Psoas muscle (tissue), 8 donors: ENCODE data around the gene DFFA. TPM values are rescaled to one million over a fixed set of nuclear protein-coding genes. Genes with fewer than 3 reads are reported as not detected.

Source experiments
- ATAC-seq, 4 donors: fragments of 200-7000 bp; cut with Tn5 transposase; one replicate each; pipeline ENCODE4 v1.9.1; 2020; ENCODE audit warnings: moderate library complexity in 3 of 4, mild to moderate bottlenecking in 2 of 4
- DNase-seq, 2 donors: peaks; one replicate each; pipeline ENCODE4 v3.0.0-alpha.2; 2020
- H3K27ac ChIP-seq: fragments of 200-600 bp; one replicate; pipeline ENCODE4 v1.8.0; 2022
- H3K27me3 ChIP-seq, 3 donors: fragments of 200-600 bp in 1 of 3; one replicate each; pipeline versions ENCODE4 v1.6.1 to v1.8.0; 2013 to 2022; ENCODE audit warnings: low read length in 2 of 3, mild to moderate bottlenecking in 2 of 3, moderate library complexity in 1 of 3; ENCODE audit not compliant: insufficient read depth in 3 of 3
- H3K36me3 ChIP-seq, 2 donors: fragments of 200-600 bp in 1 of 2; one replicate each; pipeline versions ENCODE4 v1.6.1 to v1.8.0; 2013 to 2022; ENCODE audit warnings: low read depth in 1 of 2, mild to moderate bottlenecking in 1 of 2, moderate library complexity in 1 of 2; ENCODE audit not compliant: insufficient read depth in 1 of 2
- H3K4me1 ChIP-seq: fragments of 200-600 bp; one replicate; pipeline ENCODE4 v1.8.0; 2022
- H3K4me3 ChIP-seq: fragments of 200-600 bp; one replicate; pipeline ENCODE4 v1.8.0; 2022; ENCODE audit warnings: mild to moderate bottlenecking
- H3K9me3 ChIP-seq: fragments of 200-600 bp; one replicate; pipeline ENCODE4 v1.8.0; 2022
- WGBS, 3 donors: extraction: QIAGEN DNeasy Blood & Tissue Kit; methylation state at CpG; one replicate each; pipeline versions ENCODE4 v1.1.6 to v1.1.7; 2013; 5-methylcytosine and 5-hydroxymethylcytosine counted together
- intact Hi-C, 2 donors: fragments of 100-400 bp; cut with DNase I; formaldehyde crosslinking; loops; one replicate each; pipeline versions ENCODE4 v1.11.0 to v1.14.2; 2022
- polyA plus RNA-seq, 3 donors: library from polyadenylated mRNA; stranded (reverse); fragments of 200-250 nt; gene quantifications; one replicate each; pipeline ENCODE4 v1.2.3, GENCODE V29; 2013
- total RNA-seq, 4 donors: library from RNA; stranded (reverse); fragmentation: NEBNext Ultra II Directional in 2 of 4; extraction: Animal tissue kit (Norgen Biotek cat#: 25700) in 2 of 4; gene quantifications; one replicate each; pipeline versions ENCODE4 v1.2.1 to v1.2.4, GENCODE V29; 2021 to 2023
- TF ChIP-seq, protein P1 (sequence below): fragments of 200-600 bp; IDR thresholded peaks from one replicate; pipeline ENCODE4 v1.8.0; 2022; ENCODE audit warnings: antibody characterized with exemption
- donor health status: healthy with polysubstance abuse.
- donor health status: DM: no; HTN: no; CAD: no; lungs with moderate emphysema.
- donor health status: Bipolar disorder and iron deficiency.
- donor health status: healthy.
- donor health status: DM: yes; HTN: yes; CAD: no.
- donor health status: DM: no; HTN: no; CAD: no.
- donor health status: DM: no; HTN: no; CAD: no.
- donor health status: DM: yes; HTN: yes; CAD: no.

The DFFA gene
- total and polyA plus RNA-seq, 7 donors: 11.5 to 26.8 (median 20.9) TPM

DNA sequence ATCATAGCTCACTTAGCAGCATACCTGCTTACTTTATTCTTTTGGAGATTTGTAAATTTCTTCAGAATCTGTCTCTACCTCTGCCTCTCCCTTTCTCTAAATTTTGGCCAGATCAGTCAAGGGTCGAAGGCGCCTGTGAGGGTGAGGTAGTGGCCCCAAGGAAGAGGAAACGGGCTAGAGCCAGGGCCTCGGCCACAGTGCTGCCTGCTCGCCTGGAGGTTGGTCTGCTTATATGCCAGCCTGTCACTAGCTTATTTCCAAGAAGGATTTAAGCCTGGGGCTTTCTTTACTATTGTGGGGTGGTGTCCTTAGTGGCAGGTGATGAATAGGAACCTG, 22.1 kb upstream of the DFFA start:
- H3K36me3 ChIP-seq: peaks cover 0 to 21% of the 10 kb centered on the region in 2 donors
- TF ChIP-seq, protein P1, sequence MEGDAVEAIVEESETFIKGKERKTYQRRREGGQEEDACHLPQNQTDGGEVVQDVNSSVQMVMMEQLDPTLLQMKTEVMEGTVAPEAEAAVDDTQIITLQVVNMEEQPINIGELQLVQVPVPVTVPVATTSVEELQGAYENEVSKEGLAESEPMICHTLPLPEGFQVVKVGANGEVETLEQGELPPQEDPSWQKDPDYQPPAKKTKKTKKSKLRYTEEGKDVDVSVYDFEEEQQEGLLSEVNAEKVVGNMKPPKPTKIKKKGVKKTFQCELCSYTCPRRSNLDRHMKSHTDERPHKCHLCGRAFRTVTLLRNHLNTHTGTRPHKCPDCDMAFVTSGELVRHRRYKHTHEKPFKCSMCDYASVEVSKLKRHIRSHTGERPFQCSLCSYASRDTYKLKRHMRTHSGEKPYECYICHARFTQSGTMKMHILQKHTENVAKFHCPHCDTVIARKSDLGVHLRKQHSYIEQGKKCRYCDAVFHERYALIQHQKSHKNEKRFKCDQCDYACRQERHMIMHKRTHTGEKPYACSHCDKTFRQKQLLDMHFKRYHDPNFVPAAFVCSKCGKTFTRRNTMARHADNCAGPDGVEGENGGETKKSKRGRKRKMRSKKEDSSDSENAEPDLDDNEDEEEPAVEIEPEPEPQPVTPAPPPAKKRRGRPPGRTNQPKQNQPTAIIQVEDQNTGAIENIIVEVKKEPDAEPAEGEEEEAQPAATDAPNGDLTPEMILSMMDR: no peak
- no peak for ATAC-seq
- DNase-seq: no peak
- no peak overlapping the region for H3K27ac ChIP-seq
- peaks cover 18% of the 10 kb centered on the region for H3K4me1 ChIP-seq
- intact Hi-C loops: loop anchor here in 1 of 2 donors (2.0 kb wide), 1 partner anchor 66 kb away; no protein-coding TSS in a partner anchor
- H3K9me3 ChIP-seq: no peaks in the 10 kb centered on the region
- no peaks in the 10 kb centered on the region for H3K27me3 ChIP-seq
- WGBS, 3 donors: 76 to 81% (median 80%) methylated on average over 5 of the region's 5 CpGs
- no peak overlapping the region for H3K4me3 ChIP-seq

GRCh38 chr1:10490286-10490970, 18.1 kb upstream of the DFFA start:
- ATAC-seq: no peak
- intact Hi-C loops: no loop called here
- TF ChIP-seq, protein P1: no peak

DNA sequence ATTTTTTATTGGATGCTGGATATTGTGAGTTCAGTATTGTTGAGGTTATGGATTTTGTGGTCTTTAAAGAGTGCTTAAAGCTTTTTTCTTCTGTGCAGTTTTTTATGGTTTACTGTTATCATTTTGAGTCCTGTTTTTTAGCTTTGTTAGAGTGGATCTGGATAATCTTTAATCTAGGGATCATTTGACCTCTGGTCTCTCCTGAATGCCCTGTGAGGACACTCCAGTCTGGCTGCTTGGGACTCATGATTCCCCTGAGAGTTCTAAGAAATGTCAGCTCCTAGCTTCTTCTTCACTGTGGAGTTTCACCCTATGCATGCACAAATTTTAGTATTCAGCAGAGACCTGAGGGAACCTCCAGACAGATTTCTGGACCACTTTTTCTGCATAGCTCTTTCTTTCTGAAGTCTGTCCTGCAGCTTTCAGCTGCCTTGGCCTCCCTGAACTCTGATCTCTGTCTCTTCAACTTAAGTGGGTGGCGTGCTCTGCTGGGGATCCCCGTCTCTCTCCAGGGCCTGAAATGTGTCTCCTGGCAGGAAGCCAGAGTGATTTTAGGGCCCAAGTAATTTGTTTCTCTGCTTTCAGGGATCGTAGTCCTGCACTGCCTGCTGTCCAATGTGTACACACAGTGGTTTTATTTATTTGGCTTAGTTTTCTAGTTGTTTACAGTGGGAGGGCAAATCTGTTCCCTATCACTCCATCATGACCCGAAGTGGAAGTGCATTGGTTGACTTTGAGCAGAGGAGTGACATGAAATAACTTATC, 17.1 kb upstream of the DFFA start:
- WGBS, 3 donors: 54 to 71% (median 58%) methylated on average over 4 of the region's 4 CpGs
- no peak overlapping the region for H3K4me3 ChIP-seq
- ATAC-seq: no peak
- DNase-seq: no peak
- intact Hi-C loops: no loop called here
- no peak overlapping the region for H3K27ac ChIP-seq
- H3K27me3 ChIP-seq: no peaks in the 10 kb centered on the region
- no peaks in the 10 kb centered on the region for H3K4me1 ChIP-seq
- no peaks in the 10 kb centered on the region for H3K9me3 ChIP-seq
- TF ChIP-seq, protein P1: no peak
- H3K36me3 ChIP-seq: peaks cover 0 to 5% of the 10 kb centered on the region in 2 donors

More at GRCh38 chr1:10490286-10490970, 18.1 kb upstream of the DFFA start:
- 77 to 81% (median 81%) methylated on average over 12 of the region's 12 CpGs for WGBS, 3 donors
- no peak overlapping the region for H3K27ac ChIP-seq
- peaks cover 6% of the 10 kb centered on the region for H3K4me1 ChIP-seq
- no peaks in the 10 kb centered on the region for H3K27me3 ChIP-seq
- H3K4me3 ChIP-seq: no peak overlapping the region
- H3K9me3 ChIP-seq: no peaks in the 10 kb centered on the region
- H3K36me3 ChIP-seq: peaks cover 0 to 5% of the 10 kb centered on the region in 2 donors
- no peak for DNase-seq

GRCh38 chr1:10484521-10484920, 12.2 kb upstream of the DFFA start:
- peaks cover 0 to 8% of the 10 kb centered on the region in 2 donors for H3K36me3 ChIP-seq
- no peak for ATAC-seq
- no peak overlapping the region for H3K27ac ChIP-seq
- no peak overlapping the region for H3K4me3 ChIP-seq
- no peak for DNase-seq
- TF ChIP-seq, protein P1: no peak
- intact Hi-C loops: no loop called here
- WGBS, 3 donors: 86 to 96% (median 92%) methylated on average over 6 of the region's 6 CpGs
- H3K4me1 ChIP-seq: no peaks in the 10 kb centered on the region
- no peaks in the 10 kb centered on the region for H3K27me3 ChIP-seq
- no peaks in the 10 kb centered on the region for H3K9me3 ChIP-seq
